IMR-90 (cell line): ENCODE measurements around the gene TCFL5. TPM values are rescaled to one million over a fixed set of nuclear protein-coding genes. Genes with fewer than 3 reads are reported as not detected.

ENCODE experiments used
- ATAC-seq: fragments of 200-7000 bp; cut with Tn5 transposase; 2 replicates; pipeline ENCODE4 v1.9.1; 2020; ENCODE audit warnings: low read depth, mild to moderate bottlenecking, moderate library complexity
- BruUV-seq: library from RNA; stranded (reverse); fragments of 400-500 nt; replicated peaks from 2 replicates; lab custom pipeline; 2021; lab: Mats Ljungman, UMichigan
- CTCF ChIA-PET: fragments of 300-600 bp; formaldehyde crosslinking; extraction: SDS; loops from one replicate; lab custom pipeline; 2021; ENCODE audit warnings: antibody characterized with exemption; lab: Yijun Ruan, JAX
- POLR2A ChIA-PET: fragments of 300-600 bp; sonication (Branson Sonifier 250); formaldehyde crosslinking; loops from one replicate; lab custom pipeline; 2022; ENCODE audit warnings: antibody characterized with exemption; ENCODE audit not compliant: unreplicated experiment; lab: Charles Lee
- DNase-seq: peaks from one replicate; pipeline ENCODE4 v3.0.0; 2013
- H2AFZ ChIP-seq: replicated peaks from 2 replicates; pipeline ENCODE3; 2013; ENCODE audit warnings: low read length, mild to moderate bottlenecking; ENCODE audit not compliant: poor library complexity
- H2AK5ac ChIP-seq: 2 replicates; pipeline ENCODE4 v1.6.1; 2013; ENCODE audit warnings: low read depth, low read length, inconsistent platforms
- H2AK9ac ChIP-seq: replicated peaks from 2 replicates; pipeline ENCODE3; 2013; ENCODE audit warnings: mild to moderate bottlenecking, low read depth, low read length, moderate library complexity; ENCODE audit not compliant: poor library complexity
- H2BK120ac ChIP-seq: 2 replicates; pipeline ENCODE4 v1.6.1; 2013; ENCODE audit warnings: low read depth, low read length, inconsistent platforms
- H2BK15ac ChIP-seq: 3 replicates; pipeline ENCODE4 v1.6.1; 2013; ENCODE audit warnings: low read depth, low read length, inconsistent platforms
- H2BK20ac ChIP-seq: 2 replicates; pipeline ENCODE4 v1.6.1; 2013; ENCODE audit warnings: low read depth, mild to moderate bottlenecking, inconsistent platforms, low read length, moderate library complexity
- H2BK5ac ChIP-seq: 2 replicates; pipeline ENCODE4 v1.6.1; 2013; ENCODE audit warnings: mild to moderate bottlenecking, low read depth, low read length, inconsistent platforms; ENCODE audit not compliant: poor library complexity, severe bottlenecking
- H3K14ac ChIP-seq: replicated peaks from 2 replicates; pipeline ENCODE4 v1.6.1; 2013; ENCODE audit warnings: low read depth, low read length, inconsistent platforms
- H3K18ac ChIP-seq: 2 replicates; pipeline ENCODE4 v1.6.1; 2013; ENCODE audit warnings: low read depth, low read length, control low read depth
- H3K23ac ChIP-seq: 2 replicates; pipeline ENCODE4 v1.6.1; 2013; ENCODE audit warnings: low read depth, low read length, inconsistent platforms
- H3K27ac ChIP-seq: 2 replicates; pipeline ENCODE4 v1.5.1; 2013; ENCODE audit warnings: mild to moderate bottlenecking, control low read depth, low read length; ENCODE audit not compliant: insufficient read depth
- H3K27me3 ChIP-seq: 2 replicates; pipeline ENCODE4 v1.6.1; 2013; ENCODE audit warnings: low read length; ENCODE audit not compliant: control insufficient read depth, insufficient read depth
- H3K36me3 ChIP-seq: 2 replicates; pipeline ENCODE4 v1.6.1; 2013; ENCODE audit warnings: low read length, mixed read lengths; ENCODE audit not compliant: control insufficient read depth, insufficient read depth
- H3K4ac ChIP-seq: 2 replicates; pipeline ENCODE4 v1.6.1; 2013; ENCODE audit warnings: low read depth, low read length, inconsistent platforms
- H3K4me1 ChIP-seq: 2 replicates; pipeline ENCODE4 v1.6.1; 2013; ENCODE audit warnings: low read length, mixed read lengths; ENCODE audit not compliant: control insufficient read depth, insufficient read depth
- H3K4me2 ChIP-seq: 2 replicates; pipeline ENCODE4 v1.6.1; 2013; ENCODE audit warnings: low read depth, mild to moderate bottlenecking, control low read depth, low read length, moderate library complexity
- H3K4me3 ChIP-seq: 2 replicates; pipeline ENCODE4 v1.5.1; 2013; ENCODE audit warnings: low read depth, mild to moderate bottlenecking, control low read depth, low read length, moderate library complexity; ENCODE audit not compliant: insufficient read depth
- H3K56ac ChIP-seq: 2 replicates; pipeline ENCODE4 v1.6.1; 2013; ENCODE audit warnings: low read length, inconsistent platforms; ENCODE audit not compliant: insufficient read depth; ENCODE audit errors: extremely low read depth
- H3K79me1 ChIP-seq, 2 experiments: 2 replicates each; pipeline ENCODE4 v1.6.1; 2013; ENCODE audit warnings: low read length in 2 of 2, inconsistent platforms in 1 of 2, low read depth in 1 of 2
- H3K9ac ChIP-seq: 2 replicates; pipeline ENCODE4 v1.6.1; 2013; ENCODE audit warnings: low read depth, low read length, control low read depth
- H3K9me1 ChIP-seq: 2 replicates; pipeline ENCODE4 v1.6.1; 2013; ENCODE audit warnings: low read length, inconsistent platforms; ENCODE audit not compliant: insufficient read depth
- H3K9me3 ChIP-seq: 2 replicates; pipeline ENCODE4 v1.6.1; 2013; ENCODE audit warnings: low read length; ENCODE audit not compliant: control insufficient read depth, insufficient read depth
- H4K20me1 ChIP-seq: 2 replicates; pipeline ENCODE4 v1.6.1; 2013; ENCODE audit warnings: low read length, inconsistent platforms; ENCODE audit not compliant: insufficient read depth
- H4K5ac ChIP-seq: 2 replicates; pipeline ENCODE4 v1.6.1; 2013; ENCODE audit warnings: mild to moderate bottlenecking, low read depth, low read length, control low read depth
- H4K8ac ChIP-seq, 2 experiments: 2 replicates each; pipeline ENCODE4 v1.6.1; 2013; ENCODE audit warnings: low read depth in 2 of 2, low read length in 2 of 2, control low read depth in 1 of 2, inconsistent platforms in 1 of 2
- H4K91ac ChIP-seq: 2 replicates; pipeline ENCODE4 v1.6.1; 2013; ENCODE audit warnings: low read depth, low read length, inconsistent platforms; ENCODE audit not compliant: insufficient read depth
- BHLHE40 ChIP-seq: fragments of 150-350 bp; IDR thresholded peaks from 2 replicates; pipeline ENCODE4 v1.6.1; 2016; ENCODE audit warnings: mild to moderate bottlenecking, low read depth, low read length
- CEBPB ChIP-seq: IDR thresholded peaks from 2 replicates; pipeline ENCODE4 v1.6.1; 2012; ENCODE audit warnings: low read depth, low read length, improper control_type of control experiment
- CHD1 ChIP-seq: IDR thresholded peaks from 2 replicates; pipeline ENCODE4 v1.6.1; 2012; ENCODE audit warnings: low read depth, low read length, improper control_type of control experiment
- CTCF ChIP-seq: conservative IDR thresholded peaks from 2 replicates; pipeline ENCODE4 v1.5.1; 2012; ENCODE audit warnings: mild to moderate bottlenecking, low read depth, low read length, improper control_type of control experiment
- ELK1 ChIP-seq: fragments of 150-350 bp; IDR thresholded peaks from 2 replicates; pipeline ENCODE4 v1.6.1; 2016; ENCODE audit warnings: low read depth, mild to moderate bottlenecking, low read length, moderate library complexity, borderline replicate concordance
- MAFK ChIP-seq: IDR thresholded peaks from 2 replicates; pipeline ENCODE4 v1.6.1; 2012; ENCODE audit warnings: low read depth, low read length, improper control_type of control experiment
- MAZ ChIP-seq: IDR thresholded peaks from 2 replicates; pipeline ENCODE4 v1.6.1; 2012; ENCODE audit warnings: low read depth, mild to moderate bottlenecking, low read length, improper control_type of control experiment, moderate library complexity, borderline replicate concordance
- MXI1 ChIP-seq: IDR thresholded peaks from 2 replicates; pipeline ENCODE4 v1.6.1; 2012; ENCODE audit warnings: low read depth, mild to moderate bottlenecking, low read length, moderate library complexity, borderline replicate concordance
- NFE2L2 ChIP-seq: fragments of 150-350 bp; IDR thresholded peaks from 2 replicates; pipeline ENCODE4 v1.6.1; 2016; ENCODE audit warnings: low read depth, mild to moderate bottlenecking, low read length
- POLR2A ChIP-seq: IDR thresholded peaks from 2 replicates; pipeline ENCODE4 v1.6.1; 2012; ENCODE audit warnings: mild to moderate bottlenecking, low read depth, low read length
- RAD21 ChIP-seq: IDR thresholded peaks from 2 replicates; pipeline ENCODE4 v1.6.1; 2012; ENCODE audit warnings: low read length, improper control_type of control experiment
- RCOR1 ChIP-seq: IDR thresholded peaks from 2 replicates; pipeline ENCODE4 v1.6.1; 2012; ENCODE audit warnings: mild to moderate bottlenecking, low read length, improper control_type of control experiment; ENCODE audit not compliant: insufficient replicate concordance
- SMC3 ChIP-seq: fragments of 150-350 bp; IDR thresholded peaks from 2 replicates; pipeline ENCODE4 v1.6.1; 2016; ENCODE audit warnings: low read depth, mild to moderate bottlenecking, antibody characterized with exemption, low read length, moderate library complexity
- WGBS, 2 experiments: methylation state at CpG; one replicate each; pipeline versions ENCODE4 v1.1.5 to v1.1.7; 2013; ENCODE audit warnings: missing lambda C conversion rate in 2 of 2; ENCODE audit not compliant: insufficient read length in 1 of 2; ENCODE audit errors: extremely low coverage in 2 of 2; 5-methylcytosine and 5-hydroxymethylcytosine counted together
- dilution Hi-C: fragments of 300-500 bp; cut with HindIII; formaldehyde crosslinking; loops from one replicate; pipeline ENCODE4 v1.14.3; 2018; ENCODE audit warnings: low sequenced_read_pairs; ENCODE audit not compliant: unreplicated experiment
- in situ Hi-C: fragments of 300-500 bp; cut with MboI; formaldehyde crosslinking; loops from 3 replicates; pipeline ENCODE4 v1.14.3; 2019; ENCODE audit warnings: low sequenced_read_pairs, inconsistent platforms, mixed read lengths
- intact Hi-C: fragments of 100-400 bp; cut with micrococcal nuclease; formaldehyde crosslinking; loops from 2 replicates; pipeline ENCODE4 v1.10.0; 2022
- polyA plus RNA-seq, 3 experiments: library from polyadenylated mRNA; depleted of rRNA; stranded (reverse); fragments of >200 nt; gene quantifications; 2 replicates each; pipeline ENCODE4 v1.2.3, GENCODE V29; 2012; ENCODE audit warnings: low replicate concordance in 1 of 3
- total RNA-seq: library from RNA; depleted of rRNA; stranded (reverse); fragments of >200 nt; gene quantifications from 2 replicates; pipeline ENCODE4 v1.2.3, GENCODE V29; 2012

Gene TCFL5
- total and polyA plus RNA-seq, 2 of the 4 experiments (the other 2 are of a cell fraction), result 6.0 to 8.2 TPM

GRCh38 chr20:62852841-62853240 lies 8.8 kb downstream of the TCFL5 start:
- Histone ChIP-seq H3K4me1 (no peaks in the 10 kb centered on the region), H2AFZ (no peak overlapping the region), H3K23ac (no peak overlapping the region), H4K8ac (no peak overlapping the region), H3K79me1 (peaks cover 14 to 35% of the 10 kb centered on the region in 2 experiments), H4K20me1 (peaks cover 11% of the 10 kb centered on the region), H3K9me3 (no peaks in the 10 kb centered on the region), H2AK5ac (no peak overlapping the region), H3K56ac (no peak overlapping the region), H3K27ac (no peak overlapping the region), H3K9ac (no peak overlapping the region), H2AK9ac (no peak overlapping the region), H4K91ac (no peak overlapping the region), H2BK120ac (no peak overlapping the region), H2BK20ac (no peak overlapping the region), H3K4me3 (no peak overlapping the region), H4K5ac (no peak overlapping the region), H3K14ac (no peak overlapping the region), H2BK5ac (no peak overlapping the region), H3K27me3 (no peaks in the 10 kb centered on the region), H3K4me2 (no peak overlapping the region), H3K9me1 (peaks cover 4% of the 10 kb centered on the region; the same call in 1 of the 2 replicates), H3K4ac (no peak overlapping the region), H3K18ac (no peak overlapping the region), H3K36me3 (peaks cover 27% of the 10 kb centered on the region), H2BK15ac (no peak overlapping the region)
- intact Hi-C loops, result no loop called here
- WGBS, 2 experiments, result 95% methylated on average over 4 of the region's 12 CpGs; no CpG with 5 or more reads in 1 of the 2 experiments
- ChIA-PET CTCF (no interaction called here), POLR2A (no interaction called here)
- TF ChIP-seq SMC3 (no peak), POLR2A (no peak), RAD21 (no peak), CEBPB (no peak), CTCF (no peak), MXI1 (no peak), MAZ (no peak), CHD1 (no peak), NFE2L2 (no peak), MAFK (no peak), ELK1 (no peak), RCOR1 (no peak), BHLHE40 (no peak)
- no peak for DNase-seq
- BruUV-seq, result no TSS peak
- in situ Hi-C loops, result no loop called here
- dilution Hi-C loops, result no loop called here
- no peak for ATAC-seq
